ENCODE data around the gene IGFBP1. TPM values are rescaled to one million over a fixed set of nuclear protein-coding genes. Genes with fewer than 3 reads are reported as not detected.
A peak's percentile ranks its signal among the peaks of the same experiment; 100 is the strongest.

Gene IGFBP1
- total and polyA plus RNA-seq, 2 of the 13 experiments (the other 11 are each of a cell fraction or from before 2014, with no cell fraction given): 5.4 to 885 TPM

DNA sequence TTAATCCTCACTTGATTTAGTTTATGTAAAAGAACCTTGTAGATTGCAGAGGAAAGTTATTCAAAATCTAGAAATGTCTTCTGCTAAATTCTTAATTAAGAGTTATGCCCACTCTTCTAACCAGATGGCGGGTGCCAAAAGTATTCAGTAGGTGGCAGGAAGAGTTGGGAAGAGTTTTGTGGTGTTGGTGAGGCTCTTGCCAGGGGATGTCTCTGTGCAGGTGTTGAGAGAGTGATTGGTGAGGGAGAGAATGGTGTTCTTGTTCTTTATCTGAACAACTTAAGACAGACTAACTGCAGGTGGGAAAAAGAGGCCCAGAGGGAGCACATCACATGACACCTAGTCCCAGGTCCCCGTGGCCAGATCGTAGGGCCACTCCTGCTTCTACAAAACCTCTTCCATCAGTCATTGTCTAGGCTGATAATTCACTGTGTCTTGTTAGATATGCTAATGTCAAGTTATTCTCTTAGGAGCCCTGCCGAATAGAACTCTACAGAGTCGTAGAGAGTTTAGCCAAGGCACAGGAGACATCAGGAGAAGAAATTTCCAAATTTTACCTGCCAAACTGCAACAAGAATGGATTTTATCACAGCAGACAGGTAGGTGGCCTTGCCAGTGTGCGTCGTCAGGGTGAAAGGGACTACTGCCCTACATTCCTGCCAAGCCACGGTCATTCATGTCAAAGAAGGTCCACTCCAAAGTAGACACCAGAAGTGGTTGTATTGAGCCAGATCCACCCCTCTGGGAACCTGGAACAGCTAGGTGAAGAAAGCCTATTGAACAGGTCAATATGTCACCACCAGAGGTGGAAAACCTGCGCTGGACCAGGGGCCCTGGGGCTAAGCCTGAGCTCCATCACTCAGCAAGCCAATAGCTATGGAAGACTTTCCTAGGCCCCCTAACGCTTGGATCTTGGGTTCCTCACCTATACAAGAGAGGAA lies 3.4 kb downstream of the IGFBP1 start (continued):
- TF ChIP-seq, protein P1, sequence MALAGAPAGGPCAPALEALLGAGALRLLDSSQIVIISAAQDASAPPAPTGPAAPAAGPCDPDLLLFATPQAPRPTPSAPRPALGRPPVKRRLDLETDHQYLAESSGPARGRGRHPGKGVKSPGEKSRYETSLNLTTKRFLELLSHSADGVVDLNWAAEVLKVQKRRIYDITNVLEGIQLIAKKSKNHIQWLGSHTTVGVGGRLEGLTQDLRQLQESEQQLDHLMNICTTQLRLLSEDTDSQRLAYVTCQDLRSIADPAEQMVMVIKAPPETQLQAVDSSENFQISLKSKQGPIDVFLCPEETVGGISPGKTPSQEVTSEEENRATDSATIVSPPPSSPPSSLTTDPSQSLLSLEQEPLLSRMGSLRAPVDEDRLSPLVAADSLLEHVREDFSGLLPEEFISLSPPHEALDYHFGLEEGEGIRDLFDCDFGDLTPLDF (CRISPR knock-in tag; IDR thresholded peaks at IDR 0.05): 0 out of 2 replicates have a peak, but pooled peaks have one; percentile 23
- peak; percentile 97 for TF ChIP-seq ZC3H13 (CRISPR knock-in tag; IDR thresholded peaks at IDR 0.05)
- peak; percentile 5; the same call in 1 of the 2 replicates for TF ChIP-seq ZNF335 (CRISPR knock-in tag; IDR thresholded peaks at IDR 0.05)
- TF ChIP-seq HOXA9 (CRISPR knock-in tag; IDR thresholded peaks at IDR 0.05; ENCODE audit: borderline replicate concordance): 0 out of 2 replicates have a peak, but pooled peaks have one; percentile 16
- 0 out of 2 replicates have a peak, but pooled peaks have one; percentile 59 for TF ChIP-seq SMAD1 (CRISPR knock-in tag; IDR thresholded peaks at IDR 0.05; ENCODE audit: borderline replicate concordance, low read depth)
- TF ChIP-seq PAXIP1 (CRISPR knock-in tag; conservative IDR thresholded peaks at IDR 0.05): 0 out of 2 replicates have a peak, but pooled peaks have one; percentile 28
- TF ChIP-seq ZNF234 (CRISPR knock-in tag; conservative IDR thresholded peaks at IDR 0.05): 0 out of 2 replicates have a peak, but pooled peaks have one; percentile 58
- 0 out of 2 replicates have a peak, but pooled peaks have one; percentile 16 for TF ChIP-seq BATF2 (CRISPR knock-in tag; IDR thresholded peaks at IDR 0.05)
- TF ChIP-seq TBX2 (CRISPR knock-in tag; IDR thresholded peaks at IDR 0.05; ENCODE audit: borderline replicate concordance): peak; percentile 43; the same call in 1 of the 2 replicates
- no peak for TF ChIP-seq THRA (CRISPR knock-in tag; IDR thresholded peaks at IDR 0.05; ENCODE audit: borderline replicate concordance)
- TF ChIP-seq ZNF446 (CRISPR knock-in tag; IDR thresholded peaks at IDR 0.05): peak; percentile 70; the same call in 1 of the 2 replicates
- TF ChIP-seq CBX5 (CRISPR knock-in tag; IDR thresholded peaks at IDR 0.05; ENCODE audit: borderline replicate concordance): 0 out of 2 replicates have a peak, but pooled peaks have one; percentile 27
- no peak; the same call in 1 of the 2 replicates for TF ChIP-seq MIXL1 (CRISPR knock-in tag; IDR thresholded peaks at IDR 0.05)
- TF ChIP-seq SMAD3 (CRISPR knock-in tag; IDR thresholded peaks at IDR 0.05): 0 out of 2 replicates have a peak, but pooled peaks have one; percentile 19
- peak in 1 of 2 experiments; percentile 61; a peak in 1 of 4 replicates for TF ChIP-seq POLR2A (IDR thresholded peaks at IDR 0.05; ENCODE audit: insufficient read depth in 1 of 2, low read depth in 2 of 2, low read length in 2 of 2)
- TF ChIP-seq GATAD1 (CRISPR knock-in tag; IDR thresholded peaks at IDR 0.05): peak; percentile 14; the same call in 1 of the 2 replicates
- TF ChIP-seq, protein P2, sequence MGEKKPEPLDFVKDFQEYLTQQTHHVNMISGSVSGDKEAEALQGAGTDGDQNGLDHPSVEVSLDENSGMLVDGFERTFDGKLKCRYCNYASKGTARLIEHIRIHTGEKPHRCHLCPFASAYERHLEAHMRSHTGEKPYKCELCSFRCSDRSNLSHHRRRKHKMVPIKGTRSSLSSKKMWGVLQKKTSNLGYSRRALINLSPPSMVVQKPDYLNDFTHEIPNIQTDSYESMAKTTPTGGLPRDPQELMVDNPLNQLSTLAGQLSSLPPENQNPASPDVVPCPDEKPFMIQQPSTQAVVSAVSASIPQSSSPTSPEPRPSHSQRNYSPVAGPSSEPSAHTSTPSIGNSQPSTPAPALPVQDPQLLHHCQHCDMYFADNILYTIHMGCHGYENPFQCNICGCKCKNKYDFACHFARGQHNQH (CRISPR knock-in tag; IDR thresholded peaks at IDR 0.05): peak; percentile 51; the same call in 1 of the 2 replicates
- peak; percentile 21; the same call in 1 of the 2 replicates for TF ChIP-seq ZNF580 (CRISPR knock-in tag; IDR thresholded peaks at IDR 0.05; ENCODE audit: borderline replicate concordance, low read depth)
- no peak for TF ChIP-seq SP140L (CRISPR knock-in tag; IDR thresholded peaks at IDR 0.05; ENCODE audit: borderline replicate concordance)

Measured in HepG2 (cell line).